SU-DHL-6 (cell line): Measurements from ENCODE around the gene KRT80.

Experiments used
- H2AFZ ChIP-seq: fragments of 200-600 bp; sonication (generic); 2 replicates; pipeline ENCODE4 v1.6.1; 2014; ENCODE audit warnings: low read depth, mild to moderate bottlenecking, moderate library complexity, mixed read lengths, antibody characterized with exemption, low read length; ENCODE audit not compliant: severe bottlenecking
- H3F3A ChIP-seq: fragments of 200-600 bp; shearing (Covaris generic); 2 replicates; pipeline ENCODE4 v1.6.0; 2016; ENCODE audit warnings: antibody characterized with exemption, mild to moderate bottlenecking; ENCODE audit not compliant: insufficient read depth
- H3K27ac ChIP-seq: fragments of 200-600 bp; sonication (generic); 2 replicates; pipeline ENCODE4 v1.5.1; 2016; ENCODE audit warnings: low read depth, mild to moderate bottlenecking, low read length, moderate library complexity, mixed read lengths
- H3K27me3 ChIP-seq: fragments of 200-600 bp; sonication (generic), shearing (Covaris generic); 2 replicates; pipeline ENCODE4 v1.6.0; 2014; ENCODE audit warnings: mild to moderate bottlenecking, low read length
- H3K36me3 ChIP-seq: fragments of 200-600 bp; sonication (generic); 2 replicates; pipeline ENCODE4 v1.6.1; 2014; ENCODE audit warnings: mild to moderate bottlenecking, low read length, mixed read lengths
- H3K4me2 ChIP-seq: fragments of 300-600, 200-600 bp; shearing (Covaris generic), sonication (generic); 2 replicates; pipeline ENCODE4 v1.6.0; 2014; ENCODE audit warnings: low read length, low read depth, mild to moderate bottlenecking; ENCODE audit not compliant: poor library complexity, severe bottlenecking
- H3K4me3 ChIP-seq: fragments of 200-600 bp; sonication (generic); 2 replicates; pipeline ENCODE4 v1.5.1; 2014; ENCODE audit warnings: antibody characterized with exemption, low read length, mild to moderate bottlenecking, mixed read lengths; ENCODE audit not compliant: insufficient read depth, poor library complexity, severe bottlenecking
- H3K79me2 ChIP-seq: fragments of 200-600 bp; sonication (generic); 2 replicates; pipeline ENCODE4 v1.6.1; 2014; ENCODE audit warnings: mild to moderate bottlenecking, low read length, moderate library complexity; ENCODE audit not compliant: insufficient read depth
- H3K9ac ChIP-seq: fragments of 200-600 bp; sonication (generic); 2 replicates; pipeline ENCODE4 v1.7.0; 2014; ENCODE audit warnings: mild to moderate bottlenecking, low read length
- H3K9me2 ChIP-seq: fragments of 200-600 bp; sonication (generic); replicated peaks from 2 replicates; pipeline ENCODE4 v1.6.1; 2014; ENCODE audit warnings: low read length; ENCODE audit not compliant: insufficient read depth
- H3K9me3 ChIP-seq: fragments of 200-600 bp; sonication (generic); 2 replicates; pipeline ENCODE4 v1.6.1; 2014; ENCODE audit warnings: low read length, mixed read lengths; ENCODE audit not compliant: insufficient read depth
- H4K20me1 ChIP-seq: fragments of 200-600 bp; sonication (generic); 2 replicates; pipeline ENCODE4 v1.6.1; 2014; ENCODE audit warnings: low read depth, mild to moderate bottlenecking, antibody characterized with exemption, low read length, moderate library complexity, mixed read lengths
- EZH2phosphoT487 ChIP-seq: fragments of 200-600 bp; sonication (generic), shearing (Covaris generic); conservative IDR thresholded peaks from 2 replicates; pipeline ENCODE4 v1.6.1; 2018; ENCODE audit warnings: mild to moderate bottlenecking, antibody characterized with exemption, low read length, moderate library complexity, mixed read lengths
- TF ChIP-seq, protein P1 (sequence below): fragments of 200-600 bp; sonication (generic); IDR thresholded peaks from one replicate; pipeline ENCODE4 v1.5.1; 2017; ENCODE audit warnings: antibody characterized with exemption, mild to moderate bottlenecking, low read length, moderate library complexity; ENCODE audit not compliant: insufficient read depth, poor library complexity, severe bottlenecking

Gene KRT80

DNA sequence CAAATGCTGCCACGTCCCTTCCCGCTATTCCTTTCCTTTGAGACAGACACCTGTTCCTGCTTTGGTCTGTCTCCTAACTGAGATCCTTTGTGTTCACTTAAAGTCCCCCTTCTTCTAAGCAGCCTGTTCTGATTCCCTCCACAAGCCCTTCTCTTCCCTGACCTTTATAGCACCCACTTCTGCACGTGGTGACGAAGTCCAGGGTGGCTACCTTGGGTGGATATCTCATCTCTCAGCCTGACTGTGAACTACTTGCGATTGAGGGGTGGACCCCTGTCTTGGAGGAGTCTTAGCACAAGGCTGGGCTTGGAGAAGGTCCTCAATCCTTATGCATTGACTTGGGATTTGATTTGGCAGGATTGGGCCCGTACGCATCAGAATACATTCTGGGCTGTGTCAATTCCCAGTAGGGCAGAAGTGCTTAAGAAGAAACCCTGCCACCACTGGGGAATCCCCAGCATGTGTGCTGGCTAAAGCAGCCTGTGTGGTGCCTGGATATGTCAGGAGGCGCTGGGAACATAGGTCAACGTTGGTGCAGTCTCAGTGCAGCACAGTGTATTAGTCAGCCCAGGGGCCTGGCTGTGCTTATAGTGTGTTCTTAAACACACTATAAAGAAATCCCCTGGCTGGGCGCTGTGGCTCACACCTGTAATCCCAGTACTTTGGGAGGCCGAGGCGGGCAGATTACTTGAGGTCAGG is 23.6 kb downstream of the KRT80 start:
- Histone ChIP-seq H3K79me2 (no peaks in the 10 kb centered on the region), H3F3A (no peaks in the 10 kb centered on the region), H3K9me3 (no peaks in the 10 kb centered on the region), H3K9me2 (no peaks in the 10 kb centered on the region), H3K27me3 (no peaks in the 10 kb centered on the region), H3K4me3 (no peak overlapping the region), H4K20me1 (no peaks in the 10 kb centered on the region), H3K4me2 (no peak overlapping the region), H3K9ac (no peak overlapping the region), H2AFZ (no peak overlapping the region), H3K36me3 (no peaks in the 10 kb centered on the region), H3K27ac (no peak overlapping the region)
- TF ChIP-seq, protein P1, sequence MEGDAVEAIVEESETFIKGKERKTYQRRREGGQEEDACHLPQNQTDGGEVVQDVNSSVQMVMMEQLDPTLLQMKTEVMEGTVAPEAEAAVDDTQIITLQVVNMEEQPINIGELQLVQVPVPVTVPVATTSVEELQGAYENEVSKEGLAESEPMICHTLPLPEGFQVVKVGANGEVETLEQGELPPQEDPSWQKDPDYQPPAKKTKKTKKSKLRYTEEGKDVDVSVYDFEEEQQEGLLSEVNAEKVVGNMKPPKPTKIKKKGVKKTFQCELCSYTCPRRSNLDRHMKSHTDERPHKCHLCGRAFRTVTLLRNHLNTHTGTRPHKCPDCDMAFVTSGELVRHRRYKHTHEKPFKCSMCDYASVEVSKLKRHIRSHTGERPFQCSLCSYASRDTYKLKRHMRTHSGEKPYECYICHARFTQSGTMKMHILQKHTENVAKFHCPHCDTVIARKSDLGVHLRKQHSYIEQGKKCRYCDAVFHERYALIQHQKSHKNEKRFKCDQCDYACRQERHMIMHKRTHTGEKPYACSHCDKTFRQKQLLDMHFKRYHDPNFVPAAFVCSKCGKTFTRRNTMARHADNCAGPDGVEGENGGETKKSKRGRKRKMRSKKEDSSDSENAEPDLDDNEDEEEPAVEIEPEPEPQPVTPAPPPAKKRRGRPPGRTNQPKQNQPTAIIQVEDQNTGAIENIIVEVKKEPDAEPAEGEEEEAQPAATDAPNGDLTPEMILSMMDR, result no peak
- TF ChIP-seq EZH2phosphoT487, result no peak

- Histone ChIP-seq H4K20me1 (no peaks in the 10 kb centered on the region), H3F3A (no peaks in the 10 kb centered on the region), H3K9me2 (no peaks in the 10 kb centered on the region), H3K27me3 (no peaks in the 10 kb centered on the region), H3K4me3 (no peak overlapping the region), H3K36me3 (no peaks in the 10 kb centered on the region), H3K4me2 (no peak overlapping the region), H3K9me3 (no peaks in the 10 kb centered on the region), H2AFZ (no peak overlapping the region), H3K27ac (no peak overlapping the region), H3K9ac (no peak overlapping the region), H3K79me2 (no peaks in the 10 kb centered on the region)
- TF ChIP-seq EZH2phosphoT487, result no peak
- TF ChIP-seq, protein P1, result no peak
Measured at GRCh38 chr12:52167526-52167925, 24.3 kb downstream of the KRT80 start.

DNA sequence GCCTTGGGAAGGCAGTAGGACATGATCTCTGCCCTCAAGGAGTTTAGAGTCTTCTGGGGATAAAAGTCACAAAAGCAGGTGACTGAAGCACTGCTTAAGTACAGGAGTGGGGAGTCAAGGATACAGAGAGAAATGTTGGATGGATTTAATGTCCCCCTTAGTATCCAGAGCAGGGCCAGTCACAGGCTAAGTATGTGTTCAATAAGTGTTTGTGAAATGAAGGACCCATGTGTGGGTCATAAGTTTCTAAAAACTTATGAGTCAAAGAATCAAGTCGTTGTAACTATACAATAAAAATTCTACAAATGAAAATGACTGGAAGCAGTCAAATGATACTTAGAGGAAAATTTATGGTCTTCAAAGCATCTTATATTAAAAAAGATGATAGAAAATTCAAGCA is 25.1 kb downstream of the KRT80 start:
- H3F3A ChIP-seq, result no peaks in the 10 kb centered on the region
- no peaks in the 10 kb centered on the region for H4K20me1 ChIP-seq
- H3K27ac ChIP-seq, result no peak overlapping the region
- H3K79me2 ChIP-seq, result no peaks in the 10 kb centered on the region
- no peaks in the 10 kb centered on the region for H3K36me3 ChIP-seq
- no peaks in the 10 kb centered on the region for H3K9me2 ChIP-seq
- no peak overlapping the region for H3K4me2 ChIP-seq
- no peaks in the 10 kb centered on the region for H3K9me3 ChIP-seq
- H3K27me3 ChIP-seq, result no peaks in the 10 kb centered on the region
- H3K9ac ChIP-seq, result no peak overlapping the region
- no peak for TF ChIP-seq EZH2phosphoT487
- TF ChIP-seq, protein P1, result no peak
- no peak overlapping the region for H2AFZ ChIP-seq
- no peak overlapping the region for H3K4me3 ChIP-seq
